ENCODE results near the gene PRICKLE3. TPM values are rescaled to one million over a fixed set of nuclear protein-coding genes. Genes with fewer than 3 reads are reported as not detected.

The PRICKLE3 gene
- total and polyA plus RNA-seq, 2 experiments from 2014 or later = 4.7 to 13.7 TPM

- H3F3A ChIP-seq (replicated peaks; ENCODE audit: low read depth) = no peaks in the 10 kb centered on the region
Observed at GRCh38 chrX:49177873-49178480, 8.2 kb downstream of the PRICKLE3 start.

More at GRCh38 chrX:49177873-49178480, 8.2 kb downstream of the PRICKLE3 start:
- Mint-ChIP-seq H3K4me3 (no peak overlapping the region), H3K27me3 (ENCODE audit: insufficient read depth, low read depth, poor library complexity) (peaks cover 5% of the 10 kb centered on the region), H3K27ac (no peak overlapping the region), H3K36me3 (ENCODE audit: low read depth) (peaks cover 37% of the 10 kb centered on the region), H3K9me3 (no peaks in the 10 kb centered on the region; the same call in 2 of the 3 replicates), H3K4me1 (peaks cover 14% of the 10 kb centered on the region)
- no peak for DNase-seq (ENCODE audit: low spot score)
- Histone ChIP-seq H2AFZ (no peak overlapping the region), H3K36me3 (ENCODE audit: insufficient read depth) (no peaks in the 10 kb centered on the region), H3K27me3 (ENCODE audit: insufficient read depth) (peaks cover 7% of the 10 kb centered on the region), H3K4me2 (no peak overlapping the region), H3K9me2 (ENCODE audit: insufficient read depth) (no peaks in the 10 kb centered on the region), H3K4me1 (ENCODE audit: insufficient read depth) (no peaks in the 10 kb centered on the region), H3K79me2 (replicated peaks; ENCODE audit: insufficient read depth) (no peaks in the 10 kb centered on the region), H3K27ac (ENCODE audit: low read depth) (no peak overlapping the region), H3K4me3 (no peak overlapping the region), H4K20me1 (replicated peaks; ENCODE audit: insufficient read depth) (no peaks in the 10 kb centered on the region)
- ATAC-seq = no peak
- TF ChIP-seq JUNB (IDR thresholded peaks at IDR 0.05; ENCODE audit: unreplicated experiment) = no peak
- no peak for TF ChIP-seq POLR2AphosphoS5 (IDR thresholded peaks at IDR 0.05; ENCODE audit: low read depth)
- TF ChIP-seq CTCF (conservative IDR thresholded peaks at IDR 0.05; ENCODE audit: low read depth in 2 of 2) = no peak
- TF ChIP-seq REST (IDR thresholded peaks at IDR 0.05; ENCODE audit: unreplicated experiment) = no peak
- no peak for TF ChIP-seq STAT1 (IDR thresholded peaks at IDR 0.05; ENCODE audit: unreplicated experiment)
- TF ChIP-seq ZNF331 (CRISPR knock-in tag; IDR thresholded peaks at IDR 0.05; ENCODE audit: low read depth) = no peak
- TF ChIP-seq ZNF462 (CRISPR knock-in tag; IDR thresholded peaks at IDR 0.05) = no peak
- no peak for TF ChIP-seq NANOG (IDR thresholded peaks at IDR 0.05; ENCODE audit: borderline replicate concordance)
- no peak for TF ChIP-seq CREB1 (CRISPR knock-in tag; IDR thresholded peaks at IDR 0.05; ENCODE audit: low read depth)
- no peak for TF ChIP-seq ETS1 (IDR thresholded peaks at IDR 0.05)
- no peak for TF ChIP-seq EZH2phosphoT487 (IDR thresholded peaks at IDR 0.05; ENCODE audit: unreplicated experiment)
- TF ChIP-seq EZH2 (IDR thresholded peaks at IDR 0.05; ENCODE audit: low read depth, unreplicated experiment) = no peak
- TF ChIP-seq ZNF114 (CRISPR knock-in tag; IDR thresholded peaks at IDR 0.05) = no peak
